WTC11 (cell line): ENCODE data around the gene MTHFD1L. TPM values are rescaled to one million over a fixed set of nuclear protein-coding genes. Genes with fewer than 3 reads are reported as not detected.

Experiments
- ATAC-seq: fragments of 200-7000 bp; cut with Tn5 transposase; 2 replicates; pipeline ENCODE4 v1.10.0; 2021; ENCODE audit warnings: mild to moderate bottlenecking, moderate library complexity
- CTCF ChIA-PET: fragments of 300-600 bp; sonication (Branson Sonifier 250); formaldehyde crosslinking; loops from one replicate; lab custom pipeline; 2021; ENCODE audit warnings: antibody characterized with exemption; lab: Charles Lee
- POLR2A ChIA-PET: fragments of 350-600 bp; sonication (Branson Sonifier 250); formaldehyde crosslinking; loops from one replicate; lab custom pipeline; 2021; ENCODE audit warnings: antibody characterized with exemption; lab: Charles Lee
- DNase-seq: peaks from one replicate; pipeline ENCODE4 v3.0.0; 2021; ENCODE audit warnings: low spot score
- H3K27ac Mint-ChIP-seq: 2 replicates; pipeline ENCODE4 v1.8.0; 2021; ENCODE audit warnings: mixed read lengths
- H3K27me3 Mint-ChIP-seq: 2 replicates; pipeline ENCODE4 v1.8.0; 2021; ENCODE audit warnings: low read depth, mild to moderate bottlenecking, moderate library complexity, mixed read lengths
- H3K36me3 Mint-ChIP-seq: 2 replicates; pipeline ENCODE4 v1.8.0; 2021; ENCODE audit warnings: mixed read lengths
- H3K4me1 Mint-ChIP-seq: 2 replicates; pipeline ENCODE4 v1.8.0; 2022; ENCODE audit warnings: mixed read lengths
- H3K4me3 Mint-ChIP-seq: 2 replicates; pipeline ENCODE4 v1.8.0; 2021; ENCODE audit warnings: mild to moderate bottlenecking, moderate library complexity, mixed read lengths
- H3K9me3 Mint-ChIP-seq: 2 replicates; pipeline ENCODE4 v1.8.0; 2021; ENCODE audit warnings: mixed read lengths
- CREB1 ChIP-seq: sonication (generic); formaldehyde crosslinking; IDR thresholded peaks from 2 replicates; pipeline ENCODE4 v1.8.0; 2023; ENCODE audit warnings: mild to moderate bottlenecking, missing genetic modification reagents
- ETV6 ChIP-seq: sonication (generic); formaldehyde crosslinking; IDR thresholded peaks from 2 replicates; pipeline ENCODE4 v1.8.1; 2022; ENCODE audit warnings: mild to moderate bottlenecking, missing genetic modification reagents
- GTF2I ChIP-seq: fragments of 250-450 bp; sonication (Bioruptor Pico); conservative IDR thresholded peaks from 2 replicates; pipeline ENCODE4 v1.4.0; 2021; ENCODE audit warnings: mild to moderate bottlenecking
- MXD4 ChIP-seq: fragments of 250-450 bp; sonication (Bioruptor Pico); IDR thresholded peaks from 2 replicates; pipeline ENCODE4 v1.8.0; 2021; ENCODE audit warnings: mild to moderate bottlenecking, moderate library complexity, borderline replicate concordance
- NFYB ChIP-seq: sonication (generic); formaldehyde crosslinking; conservative IDR thresholded peaks from 2 replicates; pipeline ENCODE4 v1.8.0; 2022; ENCODE audit warnings: low read depth, missing genetic modification reagents
- RELA ChIP-seq: sonication (generic); formaldehyde crosslinking; IDR thresholded peaks from 2 replicates; pipeline ENCODE4 v1.8.1; 2022; ENCODE audit warnings: missing genetic modification reagents, mild to moderate bottlenecking, borderline replicate concordance
- SP1 ChIP-seq: sonication (generic); formaldehyde crosslinking; conservative IDR thresholded peaks from 2 replicates; pipeline ENCODE4 v1.8.1; 2022; ENCODE audit warnings: missing genetic modification reagents
- TP53 ChIP-seq: sonication (generic); formaldehyde crosslinking; IDR thresholded peaks from 2 replicates; pipeline ENCODE4 v1.8.1; 2023; ENCODE audit warnings: mild to moderate bottlenecking, missing genetic modification reagents
- ZNF263 ChIP-seq: sonication (generic); formaldehyde crosslinking; IDR thresholded peaks from 2 replicates; pipeline ENCODE4 v1.8.1; 2022; ENCODE audit warnings: low read depth, mild to moderate bottlenecking, moderate library complexity, missing genetic modification reagents
- ZNF416 ChIP-seq: fragments of 250-450 bp; sonication (Bioruptor Pico); IDR thresholded peaks from 2 replicates; pipeline ENCODE4 v1.9.0; 2021; ENCODE audit warnings: mild to moderate bottlenecking, inconsistent platforms
- total RNA-seq: library from RNA; stranded (reverse); gene quantifications from 3 replicates; pipeline ENCODE4 v1.2.3, GENCODE V29; 2021
- TF ChIP-seq, protein P1 (sequence below): sonication (generic); formaldehyde crosslinking; IDR thresholded peaks from 2 replicates; pipeline ENCODE4 v1.8.0; 2023; ENCODE audit warnings: missing genetic modification reagents, mild to moderate bottlenecking, borderline replicate concordance
- TF ChIP-seq, protein P2 (sequence below): fragments of 250-450 bp; sonication (Bioruptor Pico); IDR thresholded peaks from 2 replicates; pipeline ENCODE4 v1.8.0; 2021; ENCODE audit warnings: mild to moderate bottlenecking
- TF ChIP-seq, protein P3 (sequence below): sonication (generic); formaldehyde crosslinking; IDR thresholded peaks from 2 replicates; pipeline ENCODE4 v1.8.1; 2022; ENCODE audit warnings: missing genetic modification reagents, borderline replicate concordance
- TF ChIP-seq, protein P4 (sequence below): sonication (generic); formaldehyde crosslinking; IDR thresholded peaks from 2 replicates; pipeline ENCODE4 v1.8.1; 2022; ENCODE audit warnings: low read depth, missing genetic modification reagents, borderline replicate concordance
- TF ChIP-seq, protein P5 (sequence below): sonication (generic); formaldehyde crosslinking; IDR thresholded peaks from 2 replicates; pipeline ENCODE4 v1.8.0; 2023; ENCODE audit warnings: mild to moderate bottlenecking, missing genetic modification reagents
- TF ChIP-seq, protein P6 (sequence below): sonication (generic); formaldehyde crosslinking; IDR thresholded peaks from 2 replicates; pipeline ENCODE4 v1.8.0; 2022; ENCODE audit warnings: missing genetic modification reagents

The MTHFD1L gene
- total RNA-seq, 1 experiment from 2014 or later, result 104 TPM

DNA sequence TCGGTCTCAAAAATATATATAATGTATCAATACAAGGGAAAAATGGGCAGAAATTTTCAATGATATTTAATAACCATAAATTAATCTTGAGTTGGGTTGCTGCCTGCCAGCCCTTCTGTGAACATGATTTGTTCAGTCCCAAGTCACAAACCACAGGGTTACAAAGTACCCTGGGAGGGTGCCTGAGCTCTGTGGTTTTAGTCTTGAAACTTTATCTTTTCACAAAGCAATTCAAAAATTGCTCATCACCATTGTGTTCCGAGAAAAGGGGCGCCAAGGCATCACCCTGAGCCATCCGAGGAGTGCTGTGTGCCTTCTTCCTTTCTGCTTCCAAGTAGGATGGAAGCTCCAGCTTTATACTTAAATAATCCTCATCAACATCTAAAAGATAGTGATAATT is 232.7 kb downstream of the MTHFD1L start (continued):
- TF ChIP-seq CREB1 (CRISPR knock-in tag), result no peak
- TF ChIP-seq, protein P1, sequence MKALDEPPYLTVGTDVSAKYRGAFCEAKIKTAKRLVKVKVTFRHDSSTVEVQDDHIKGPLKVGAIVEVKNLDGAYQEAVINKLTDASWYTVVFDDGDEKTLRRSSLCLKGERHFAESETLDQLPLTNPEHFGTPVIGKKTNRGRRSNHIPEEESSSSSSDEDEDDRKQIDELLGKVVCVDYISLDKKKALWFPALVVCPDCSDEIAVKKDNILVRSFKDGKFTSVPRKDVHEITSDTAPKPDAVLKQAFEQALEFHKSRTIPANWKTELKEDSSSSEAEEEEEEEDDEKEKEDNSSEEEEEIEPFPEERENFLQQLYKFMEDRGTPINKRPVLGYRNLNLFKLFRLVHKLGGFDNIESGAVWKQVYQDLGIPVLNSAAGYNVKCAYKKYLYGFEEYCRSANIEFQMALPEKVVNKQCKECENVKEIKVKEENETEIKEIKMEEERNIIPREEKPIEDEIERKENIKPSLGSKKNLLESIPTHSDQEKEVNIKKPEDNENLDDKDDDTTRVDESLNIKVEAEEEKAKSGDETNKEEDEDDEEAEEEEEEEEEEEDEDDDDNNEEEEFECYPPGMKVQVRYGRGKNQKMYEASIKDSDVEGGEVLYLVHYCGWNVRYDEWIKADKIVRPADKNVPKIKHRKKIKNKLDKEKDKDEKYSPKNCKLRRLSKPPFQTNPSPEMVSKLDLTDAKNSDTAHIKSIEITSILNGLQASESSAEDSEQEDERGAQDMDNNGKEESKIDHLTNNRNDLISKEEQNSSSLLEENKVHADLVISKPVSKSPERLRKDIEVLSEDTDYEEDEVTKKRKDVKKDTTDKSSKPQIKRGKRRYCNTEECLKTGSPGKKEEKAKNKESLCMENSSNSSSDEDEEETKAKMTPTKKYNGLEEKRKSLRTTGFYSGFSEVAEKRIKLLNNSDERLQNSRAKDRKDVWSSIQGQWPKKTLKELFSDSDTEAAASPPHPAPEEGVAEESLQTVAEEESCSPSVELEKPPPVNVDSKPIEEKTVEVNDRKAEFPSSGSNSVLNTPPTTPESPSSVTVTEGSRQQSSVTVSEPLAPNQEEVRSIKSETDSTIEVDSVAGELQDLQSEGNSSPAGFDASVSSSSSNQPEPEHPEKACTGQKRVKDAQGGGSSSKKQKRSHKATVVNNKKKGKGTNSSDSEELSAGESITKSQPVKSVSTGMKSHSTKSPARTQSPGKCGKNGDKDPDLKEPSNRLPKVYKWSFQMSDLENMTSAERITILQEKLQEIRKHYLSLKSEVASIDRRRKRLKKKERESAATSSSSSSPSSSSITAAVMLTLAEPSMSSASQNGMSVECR, result no peak

DNA sequence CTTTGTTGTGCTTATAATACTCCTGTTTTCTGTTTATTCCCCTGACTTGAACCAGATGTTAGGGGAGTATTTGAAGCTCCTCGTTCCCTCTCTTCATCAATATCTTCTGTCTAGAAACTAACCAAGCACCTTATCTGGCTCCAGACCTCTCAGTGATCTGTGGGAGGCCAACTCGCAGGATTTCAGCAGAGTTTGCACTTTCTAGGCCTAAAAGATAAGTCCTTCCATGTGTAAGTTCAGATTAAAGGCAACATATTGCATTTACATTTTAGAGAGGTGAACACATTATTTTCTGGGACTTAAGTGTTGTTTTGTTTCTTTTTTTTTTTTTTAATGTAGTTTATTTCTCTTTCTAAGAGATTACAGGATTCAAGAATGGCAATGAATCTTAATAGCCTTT is 234.8 kb downstream of the MTHFD1L start:
- ATAC-seq (no peak), DNase-seq (no peak)
- Mint-ChIP-seq H3K27ac (peak overlapping the region; percentile 41; the same call in 1 of the 2 replicates), H3K4me3 (no peak overlapping the region), H3K27me3 (no peaks in the 10 kb centered on the region), H3K4me1 (peaks cover 19% of the 10 kb centered on the region), H3K9me3 (no peaks in the 10 kb centered on the region), H3K36me3 (peaks cover 32% of the 10 kb centered on the region)
- TF ChIP-seq NFYB (no peak), ZNF263 (CRISPR knock-in tag) (no peak), RELA (CRISPR knock-in tag) (no peak)
- TF ChIP-seq, protein P2, sequence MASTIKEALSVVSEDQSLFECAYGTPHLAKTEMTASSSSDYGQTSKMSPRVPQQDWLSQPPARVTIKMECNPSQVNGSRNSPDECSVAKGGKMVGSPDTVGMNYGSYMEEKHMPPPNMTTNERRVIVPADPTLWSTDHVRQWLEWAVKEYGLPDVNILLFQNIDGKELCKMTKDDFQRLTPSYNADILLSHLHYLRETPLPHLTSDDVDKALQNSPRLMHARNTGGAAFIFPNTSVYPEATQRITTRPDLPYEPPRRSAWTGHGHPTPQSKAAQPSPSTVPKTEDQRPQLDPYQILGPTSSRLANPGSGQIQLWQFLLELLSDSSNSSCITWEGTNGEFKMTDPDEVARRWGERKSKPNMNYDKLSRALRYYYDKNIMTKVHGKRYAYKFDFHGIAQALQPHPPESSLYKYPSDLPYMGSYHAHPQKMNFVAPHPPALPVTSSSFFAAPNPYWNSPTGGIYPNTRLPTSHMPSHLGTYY (CRISPR knock-in tag), result no peak
- TF ChIP-seq, protein P3, sequence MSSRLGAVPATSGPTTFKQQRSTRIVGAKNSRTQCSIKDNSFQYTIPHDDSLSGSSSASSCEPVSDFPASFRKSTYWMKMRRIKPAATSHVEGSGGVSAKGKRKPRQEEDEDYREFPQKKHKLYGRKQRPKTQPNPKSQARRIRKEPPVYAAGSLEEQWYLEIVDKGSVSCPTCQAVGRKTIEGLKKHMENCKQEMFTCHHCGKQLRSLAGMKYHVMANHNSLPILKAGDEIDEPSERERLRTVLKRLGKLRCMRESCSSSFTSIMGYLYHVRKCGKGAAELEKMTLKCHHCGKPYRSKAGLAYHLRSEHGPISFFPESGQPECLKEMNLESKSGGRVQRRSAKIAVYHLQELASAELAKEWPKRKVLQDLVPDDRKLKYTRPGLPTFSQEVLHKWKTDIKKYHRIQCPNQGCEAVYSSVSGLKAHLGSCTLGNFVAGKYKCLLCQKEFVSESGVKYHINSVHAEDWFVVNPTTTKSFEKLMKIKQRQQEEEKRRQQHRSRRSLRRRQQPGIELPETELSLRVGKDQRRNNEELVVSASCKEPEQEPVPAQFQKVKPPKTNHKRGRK (CRISPR knock-in tag), result no peak
- TF ChIP-seq, protein P4, sequence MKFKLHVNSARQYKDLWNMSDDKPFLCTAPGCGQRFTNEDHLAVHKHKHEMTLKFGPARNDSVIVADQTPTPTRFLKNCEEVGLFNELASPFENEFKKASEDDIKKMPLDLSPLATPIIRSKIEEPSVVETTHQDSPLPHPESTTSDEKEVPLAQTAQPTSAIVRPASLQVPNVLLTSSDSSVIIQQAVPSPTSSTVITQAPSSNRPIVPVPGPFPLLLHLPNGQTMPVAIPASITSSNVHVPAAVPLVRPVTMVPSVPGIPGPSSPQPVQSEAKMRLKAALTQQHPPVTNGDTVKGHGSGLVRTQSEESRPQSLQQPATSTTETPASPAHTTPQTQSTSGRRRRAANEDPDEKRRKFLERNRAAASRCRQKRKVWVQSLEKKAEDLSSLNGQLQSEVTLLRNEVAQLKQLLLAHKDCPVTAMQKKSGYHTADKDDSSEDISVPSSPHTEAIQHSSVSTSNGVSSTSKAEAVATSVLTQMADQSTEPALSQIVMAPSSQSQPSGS (CRISPR knock-in tag), result no peak
- CTCF ChIA-PET, result no interaction called here
- POLR2A ChIA-PET, result interaction anchor here (0.7 kb wide), 2 partner anchors 19 to 270 kb away, joined by 5 read pairs; no protein-coding TSS in a partner anchor

DNA sequence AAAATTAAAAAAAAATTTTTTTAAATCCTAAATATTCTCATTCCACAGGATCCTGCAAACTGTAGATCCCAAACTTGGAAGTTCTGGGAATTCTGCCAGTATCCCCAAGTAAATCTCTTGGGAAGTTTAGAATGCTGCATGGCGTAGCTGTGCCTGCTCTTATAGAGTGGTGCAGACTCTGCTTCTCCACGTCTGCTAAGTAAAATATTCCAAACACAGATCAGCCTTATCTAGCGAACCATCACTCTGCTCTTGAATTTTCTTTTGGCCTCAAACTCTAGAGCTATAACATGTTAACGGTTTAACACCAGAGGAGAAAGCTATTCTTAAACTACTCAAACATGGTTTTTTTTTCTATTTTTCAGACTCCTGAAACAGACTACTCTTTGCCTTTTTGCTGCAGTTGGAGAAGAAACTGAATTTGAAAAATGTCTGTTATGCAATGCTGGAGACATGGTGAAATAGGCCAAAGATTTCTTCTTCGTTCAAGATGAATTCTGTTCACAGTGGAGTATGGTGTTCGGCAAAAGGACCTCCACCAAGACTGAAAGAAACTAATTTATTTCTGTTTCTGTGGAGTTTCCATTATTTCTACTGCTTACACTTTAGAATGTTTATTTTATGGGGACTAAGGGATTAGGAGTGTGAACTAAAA is 235.8 kb downstream of the MTHFD1L start:
- Mint-ChIP-seq H3K4me3 (no peak overlapping the region), H3K27ac (peak overlapping the region; percentile 54; the same call in 1 of the 2 replicates), H3K27me3 (no peaks in the 10 kb centered on the region), H3K9me3 (no peaks in the 10 kb centered on the region), H3K36me3 (peaks cover 29% of the 10 kb centered on the region), H3K4me1 (peaks cover 19% of the 10 kb centered on the region)
- no peak for ATAC-seq
- DNase-seq, result no peak
- ChIA-PET CTCF (no interaction called here), POLR2A (no interaction called here)
- TF ChIP-seq TP53 (CRISPR knock-in tag) (no peak), GTF2I (CRISPR knock-in tag) (no peak), ZNF263 (CRISPR knock-in tag) (no peak), ETV6 (CRISPR knock-in tag) (no peak), SP1 (no peak), MXD4 (CRISPR knock-in tag) (no peak), ZNF416 (CRISPR knock-in tag) (no peak)
- TF ChIP-seq, protein P5, sequence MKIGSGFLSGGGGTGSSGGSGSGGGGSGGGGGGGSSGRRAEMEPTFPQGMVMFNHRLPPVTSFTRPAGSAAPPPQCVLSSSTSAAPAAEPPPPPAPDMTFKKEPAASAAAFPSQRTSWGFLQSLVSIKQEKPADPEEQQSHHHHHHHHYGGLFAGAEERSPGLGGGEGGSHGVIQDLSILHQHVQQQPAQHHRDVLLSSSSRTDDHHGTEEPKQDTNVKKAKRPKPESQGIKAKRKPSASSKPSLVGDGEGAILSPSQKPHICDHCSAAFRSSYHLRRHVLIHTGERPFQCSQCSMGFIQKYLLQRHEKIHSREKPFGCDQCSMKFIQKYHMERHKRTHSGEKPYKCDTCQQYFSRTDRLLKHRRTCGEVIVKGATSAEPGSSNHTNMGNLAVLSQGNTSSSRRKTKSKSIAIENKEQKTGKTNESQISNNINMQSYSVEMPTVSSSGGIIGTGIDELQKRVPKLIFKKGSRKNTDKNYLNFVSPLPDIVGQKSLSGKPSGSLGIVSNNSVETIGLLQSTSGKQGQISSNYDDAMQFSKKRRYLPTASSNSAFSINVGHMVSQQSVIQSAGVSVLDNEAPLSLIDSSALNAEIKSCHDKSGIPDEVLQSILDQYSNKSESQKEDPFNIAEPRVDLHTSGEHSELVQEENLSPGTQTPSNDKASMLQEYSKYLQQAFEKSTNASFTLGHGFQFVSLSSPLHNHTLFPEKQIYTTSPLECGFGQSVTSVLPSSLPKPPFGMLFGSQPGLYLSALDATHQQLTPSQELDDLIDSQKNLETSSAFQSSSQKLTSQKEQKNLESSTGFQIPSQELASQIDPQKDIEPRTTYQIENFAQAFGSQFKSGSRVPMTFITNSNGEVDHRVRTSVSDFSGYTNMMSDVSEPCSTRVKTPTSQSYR (CRISPR knock-in tag), result no peak
- TF ChIP-seq, protein P6, sequence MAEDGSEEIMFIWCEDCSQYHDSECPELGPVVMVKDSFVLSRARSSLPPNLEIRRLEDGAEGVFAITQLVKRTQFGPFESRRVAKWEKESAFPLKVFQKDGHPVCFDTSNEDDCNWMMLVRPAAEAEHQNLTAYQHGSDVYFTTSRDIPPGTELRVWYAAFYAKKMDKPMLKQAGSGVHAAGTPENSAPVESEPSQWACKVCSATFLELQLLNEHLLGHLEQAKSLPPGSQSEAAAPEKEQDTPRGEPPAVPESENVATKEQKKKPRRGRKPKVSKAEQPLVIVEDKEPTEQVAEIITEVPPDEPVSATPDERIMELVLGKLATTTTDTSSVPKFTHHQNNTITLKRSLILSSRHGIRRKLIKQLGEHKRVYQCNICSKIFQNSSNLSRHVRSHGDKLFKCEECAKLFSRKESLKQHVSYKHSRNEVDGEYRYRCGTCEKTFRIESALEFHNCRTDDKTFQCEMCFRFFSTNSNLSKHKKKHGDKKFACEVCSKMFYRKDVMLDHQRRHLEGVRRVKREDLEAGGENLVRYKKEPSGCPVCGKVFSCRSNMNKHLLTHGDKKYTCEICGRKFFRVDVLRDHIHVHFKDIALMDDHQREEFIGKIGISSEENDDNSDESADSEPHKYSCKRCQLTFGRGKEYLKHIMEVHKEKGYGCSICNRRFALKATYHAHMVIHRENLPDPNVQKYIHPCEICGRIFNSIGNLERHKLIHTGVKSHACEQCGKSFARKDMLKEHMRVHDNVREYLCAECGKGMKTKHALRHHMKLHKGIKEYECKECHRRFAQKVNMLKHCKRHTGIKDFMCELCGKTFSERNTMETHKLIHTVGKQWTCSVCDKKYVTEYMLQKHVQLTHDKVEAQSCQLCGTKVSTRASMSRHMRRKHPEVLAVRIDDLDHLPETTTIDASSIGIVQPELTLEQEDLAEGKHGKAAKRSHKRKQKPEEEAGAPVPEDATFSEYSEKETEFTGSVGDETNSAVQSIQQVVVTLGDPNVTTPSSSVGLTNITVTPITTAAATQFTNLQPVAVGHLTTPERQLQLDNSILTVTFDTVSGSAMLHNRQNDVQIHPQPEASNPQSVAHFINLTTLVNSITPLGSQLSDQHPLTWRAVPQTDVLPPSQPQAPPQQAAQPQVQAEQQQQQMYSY (CRISPR knock-in tag), result no peak
